HG03442 (cell line): ENCODE results near the gene LCA5L.

ENCODE experiments used
- ATAC-seq: cut with Tn5 transposase; IDR thresholded peaks from one replicate; pipeline ENCODE4 v1.9.1; 2021; ENCODE audit warnings: mild to moderate bottlenecking, moderate library complexity; ENCODE audit not compliant: unreplicated experiment

Gene LCA5L

GRCh38 chr21:39359382-39359781 is 86.2 kb downstream of the LCA5L start:
- no peak for ATAC-seq
